Measurements from ENCODE around the gene CHST7. TPM values are rescaled to one million over a fixed set of nuclear protein-coding genes. Genes with fewer than 3 reads are reported as not detected.

Gene CHST7
- polyA plus RNA-seq, 2 donors, result 0.43 to 1.4 TPM

DNA sequence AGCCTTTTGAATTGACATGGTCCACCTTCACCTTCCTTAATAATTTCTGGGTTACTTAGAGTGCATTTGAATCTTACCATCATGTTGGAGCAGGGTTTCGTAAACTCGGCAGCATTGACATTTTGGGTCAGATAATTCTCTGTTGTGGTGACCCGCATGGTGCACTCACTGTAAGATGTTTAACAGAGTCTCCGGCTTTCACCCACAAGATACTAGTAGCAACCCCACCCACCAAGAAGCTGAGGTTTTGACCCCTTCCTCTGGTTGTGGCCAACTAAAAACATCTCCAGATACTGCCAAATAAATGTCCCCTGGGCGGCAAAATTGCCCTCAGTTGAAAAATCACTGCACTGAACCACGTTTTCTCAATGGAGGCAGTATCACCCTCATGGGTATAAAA lies 62.7 kb downstream of the CHST7 start:
- WGBS, 2 donors, result 76% methylated on average over 6 of the region's 6 CpGs
- Histone ChIP-seq H3K36me3 (ENCODE audit: control insufficient read depth in 2 of 2, insufficient read depth in 2 of 2, low read length in 1 of 2) (no peaks in the 10 kb centered on the region), H3K27ac (ENCODE audit: low read depth in 2 of 2, low read length in 1 of 2) (no peak overlapping the region), H3K27me3 (ENCODE audit: control insufficient read depth in 1 of 2, insufficient read depth in 2 of 2, low read length in 2 of 2) (no peaks in the 10 kb centered on the region), H3K9me3 (ENCODE audit: control insufficient read depth in 2 of 2, insufficient read depth in 1 of 2, low read depth in 1 of 2, low read length in 1 of 2) (no peaks in the 10 kb centered on the region), H3K4me1 (ENCODE audit: control insufficient read depth in 2 of 2, insufficient read depth in 2 of 2, low read length in 1 of 2) (no peaks in the 10 kb centered on the region), H3K4me3 (ENCODE audit: low read depth in 1 of 2, low read length in 2 of 2) (no peak overlapping the region)

- 48 to 50% methylated on average over 2 of the region's 2 CpGs for WGBS, 2 donors
These were observed 64.4 kb downstream of the CHST7 start for GRCh38 chrX:46637938-46638337.

GRCh38 chrX:46642145-46642544 lies 68.6 kb downstream of the CHST7 start:
- Histone ChIP-seq H3K27me3 (ENCODE audit: control insufficient read depth in 1 of 2, insufficient read depth in 2 of 2, low read length in 2 of 2) (peaks cover 0 to 3% of the 10 kb centered on the region in 2 donors), H3K27ac (ENCODE audit: low read depth in 2 of 2, low read length in 1 of 2) (no peak overlapping the region), H3K4me3 (ENCODE audit: low read depth in 1 of 2, low read length in 2 of 2) (no peak overlapping the region), H3K4me1 (ENCODE audit: control insufficient read depth in 2 of 2, insufficient read depth in 2 of 2, low read length in 1 of 2) (no peaks in the 10 kb centered on the region), H3K9me3 (ENCODE audit: control insufficient read depth in 2 of 2, insufficient read depth in 1 of 2, low read depth in 1 of 2, low read length in 1 of 2) (no peaks in the 10 kb centered on the region), H3K36me3 (ENCODE audit: control insufficient read depth in 2 of 2, insufficient read depth in 2 of 2, low read length in 1 of 2) (no peaks in the 10 kb centered on the region)
- WGBS, 2 donors, result 23 to 54% methylated on average over 4 of the region's 4 CpGs

More at GRCh38 chrX:46637938-46638337, 64.4 kb downstream of the CHST7 start:
- Histone ChIP-seq H3K36me3 (ENCODE audit: control insufficient read depth in 2 of 2, insufficient read depth in 2 of 2, low read length in 1 of 2) (no peaks in the 10 kb centered on the region), H3K4me1 (ENCODE audit: control insufficient read depth in 2 of 2, insufficient read depth in 2 of 2, low read length in 1 of 2) (no peaks in the 10 kb centered on the region), H3K27me3 (ENCODE audit: control insufficient read depth in 1 of 2, insufficient read depth in 2 of 2, low read length in 2 of 2) (peaks cover 0 to 3% of the 10 kb centered on the region in 2 donors), H3K27ac (ENCODE audit: low read depth in 2 of 2, low read length in 1 of 2) (no peak overlapping the region), H3K9me3 (ENCODE audit: control insufficient read depth in 2 of 2, insufficient read depth in 1 of 2, low read depth in 1 of 2, low read length in 1 of 2) (no peaks in the 10 kb centered on the region), H3K4me3 (ENCODE audit: low read depth in 1 of 2, low read length in 2 of 2) (no peak overlapping the region)

- Histone ChIP-seq H3K27ac (ENCODE audit: low read depth in 2 of 2, low read length in 1 of 2) (no peak overlapping the region), H3K4me3 (ENCODE audit: low read depth in 1 of 2, low read length in 2 of 2) (no peak overlapping the region), H3K36me3 (ENCODE audit: control insufficient read depth in 2 of 2, insufficient read depth in 2 of 2, low read length in 1 of 2) (no peaks in the 10 kb centered on the region), H3K27me3 (ENCODE audit: control insufficient read depth in 1 of 2, insufficient read depth in 2 of 2, low read length in 2 of 2) (peaks cover 0 to 3% of the 10 kb centered on the region in 2 donors), H3K4me1 (ENCODE audit: control insufficient read depth in 2 of 2, insufficient read depth in 2 of 2, low read length in 1 of 2) (no peaks in the 10 kb centered on the region), H3K9me3 (ENCODE audit: control insufficient read depth in 2 of 2, insufficient read depth in 1 of 2, low read depth in 1 of 2, low read length in 1 of 2) (no peaks in the 10 kb centered on the region)
- 69 to 92% methylated on average over 3 of the region's 3 CpGs for WGBS, 2 donors
These were observed 70.1 kb downstream of the CHST7 start for GRCh38 chrX:46643636-46644035.

- 72 to 80% methylated on average over 4 of the region's 4 CpGs for WGBS, 2 donors
- no peaks in the 10 kb centered on the region for H3K36me3 ChIP-seq (ENCODE audit: control insufficient read depth in 2 of 2, insufficient read depth in 2 of 2, low read length in 1 of 2)
- peaks cover 0 to 3% of the 10 kb centered on the region in 2 donors for H3K27me3 ChIP-seq (ENCODE audit: control insufficient read depth in 1 of 2, insufficient read depth in 2 of 2, low read length in 2 of 2)
- H3K9me3 ChIP-seq (ENCODE audit: control insufficient read depth in 2 of 2, insufficient read depth in 1 of 2, low read depth in 1 of 2, low read length in 1 of 2), result no peaks in the 10 kb centered on the region
- no peak overlapping the region for H3K4me3 ChIP-seq (ENCODE audit: low read depth in 1 of 2, low read length in 2 of 2)
- H3K4me1 ChIP-seq (ENCODE audit: control insufficient read depth in 2 of 2, insufficient read depth in 2 of 2, low read length in 1 of 2), result no peaks in the 10 kb centered on the region
- no peak overlapping the region for H3K27ac ChIP-seq (ENCODE audit: low read depth in 2 of 2, low read length in 1 of 2)
These were observed 72.0 kb downstream of the CHST7 start for GRCh38 chrX:46645614-46646013.

DNA sequence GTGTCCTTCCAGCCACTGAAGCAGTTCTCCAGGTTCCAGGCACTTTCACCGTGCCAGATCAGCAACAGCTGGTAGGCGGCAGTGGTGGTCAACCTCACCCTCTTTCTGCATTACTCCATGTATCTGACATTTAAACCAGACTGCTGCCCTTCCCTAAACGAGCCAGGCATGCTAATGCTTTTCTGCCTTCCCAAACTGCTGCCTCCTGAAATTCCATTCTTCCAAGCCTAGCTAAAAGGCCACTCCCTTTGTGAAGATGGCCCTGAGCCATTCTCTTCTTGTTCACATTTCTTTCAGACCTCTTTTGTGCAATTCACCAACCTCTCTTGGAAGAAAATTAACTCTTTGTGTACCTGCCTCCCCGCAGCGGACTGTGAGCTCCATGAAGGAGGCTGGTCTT lies 73.7 kb downstream of the CHST7 start:
- no peaks in the 10 kb centered on the region for H3K4me1 ChIP-seq (ENCODE audit: control insufficient read depth in 2 of 2, insufficient read depth in 2 of 2, low read length in 1 of 2)
- no peaks in the 10 kb centered on the region for H3K36me3 ChIP-seq (ENCODE audit: control insufficient read depth in 2 of 2, insufficient read depth in 2 of 2, low read length in 1 of 2)
- no peaks in the 10 kb centered on the region for H3K9me3 ChIP-seq (ENCODE audit: control insufficient read depth in 2 of 2, insufficient read depth in 1 of 2, low read depth in 1 of 2, low read length in 1 of 2)
- no peaks in the 10 kb centered on the region for H3K27me3 ChIP-seq (ENCODE audit: control insufficient read depth in 1 of 2, insufficient read depth in 2 of 2, low read length in 2 of 2)
- no peak overlapping the region for H3K27ac ChIP-seq (ENCODE audit: low read depth in 2 of 2, low read length in 1 of 2)
- no peak overlapping the region for H3K4me3 ChIP-seq (ENCODE audit: low read depth in 1 of 2, low read length in 2 of 2)
- WGBS, 2 donors, result 54 to 64% methylated on average over 5 of the region's 5 CpGs

Other genes starting within 250 kb of the CHST7 start
- under 1 TPM; 0.62 to 0.86 TPM for gene ZNF674, start 28.3 kb upstream of the CHST7 start, polyA plus RNA-seq
- gene SLC9A7, start 185.4 kb downstream of the CHST7 start, polyA plus RNA-seq, result 1 to 10 TPM; 1.3 to 2.0 TPM

All from esophagus (tissue), 2 donors.